Embryonic facial prominence (tissue), 1 donor: Measurements from ENCODE around the gene UBQLN4.
"Not testable (repeated sequence)": the region's sequence is repeated elsewhere in the genome, so short reads cannot be mapped to it uniquely, and the experiment has no call there.

Source experiments
- DNase-seq: peaks from one replicate; pipeline ENCODE4 v3.0.0-alpha.2; 2016; ENCODE audit errors: extremely low spot score

The UBQLN4 gene

DNA sequence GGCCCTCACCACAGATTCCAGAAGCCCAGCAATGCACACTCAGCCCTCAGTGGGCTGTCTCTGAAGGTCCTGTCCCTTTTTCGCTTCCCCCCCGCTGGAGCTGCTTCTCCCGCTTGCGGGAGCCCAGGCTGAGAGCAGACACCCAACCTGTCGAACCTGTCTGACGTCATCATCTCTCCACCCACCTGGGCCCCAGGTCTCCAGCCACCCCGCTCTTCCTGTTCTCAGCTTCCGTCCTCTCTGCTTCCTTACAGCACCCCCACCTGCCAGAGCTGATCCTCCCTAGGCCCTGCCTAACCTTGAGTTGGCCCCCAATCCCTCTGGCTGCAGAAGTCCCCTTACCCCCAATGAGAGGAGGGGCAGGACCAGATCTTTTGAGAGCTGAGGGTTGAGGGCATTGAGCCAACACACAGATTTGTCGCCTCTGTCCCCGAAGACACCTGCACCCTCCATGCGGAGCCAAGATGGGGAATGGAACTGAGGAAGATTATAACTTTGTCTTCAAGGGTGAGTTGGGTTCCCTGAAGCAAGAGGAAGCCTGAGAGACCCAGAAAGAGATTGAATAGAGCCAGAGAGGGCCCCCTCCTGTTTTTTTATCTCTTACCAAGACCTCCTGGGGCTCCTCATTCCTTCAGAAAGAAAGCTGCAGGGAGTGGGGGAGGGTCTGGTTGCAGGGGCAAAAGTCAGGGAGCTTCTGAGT lies 7.5 kb upstream of the UBQLN4 start, which contains the start of gene RAB25:
Gene RAB25 (plus strand): TSS at position 224 of the 700 bp plus-strand sequence. CDS start 241 bp downstream, at position 465.
- DNase-seq, result no peak

DNA sequence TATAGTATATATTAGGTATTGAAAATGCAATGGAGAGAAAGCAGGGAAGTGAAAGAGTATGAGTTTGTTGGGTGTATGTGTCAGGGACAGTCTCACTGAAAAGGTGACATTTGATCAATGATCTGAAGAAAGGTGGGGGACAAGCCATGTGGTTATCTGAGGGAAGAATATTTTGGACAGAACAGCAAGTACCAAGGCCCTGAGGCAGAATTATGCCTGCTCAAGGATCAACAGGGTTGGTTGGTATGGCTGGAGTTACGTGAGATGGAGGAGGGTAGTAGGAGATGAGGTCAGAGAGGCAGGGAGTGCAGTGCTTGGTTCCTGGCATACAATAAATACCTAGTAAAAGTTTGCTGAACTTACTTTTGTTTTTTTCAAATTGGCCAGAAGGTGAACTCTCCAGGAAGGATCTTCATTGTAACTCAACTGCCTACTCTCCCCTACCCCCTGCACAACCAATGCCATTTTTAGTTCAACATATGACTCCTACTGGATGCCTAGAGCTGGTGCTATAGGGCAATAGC lies 2.8 kb upstream of the UBQLN4 start:
- no peak for DNase-seq

GRCh38 chr1:156055281-156056048 lies 1.9 kb upstream of the UBQLN4 start:
- DNase-seq, result no peak

DNA sequence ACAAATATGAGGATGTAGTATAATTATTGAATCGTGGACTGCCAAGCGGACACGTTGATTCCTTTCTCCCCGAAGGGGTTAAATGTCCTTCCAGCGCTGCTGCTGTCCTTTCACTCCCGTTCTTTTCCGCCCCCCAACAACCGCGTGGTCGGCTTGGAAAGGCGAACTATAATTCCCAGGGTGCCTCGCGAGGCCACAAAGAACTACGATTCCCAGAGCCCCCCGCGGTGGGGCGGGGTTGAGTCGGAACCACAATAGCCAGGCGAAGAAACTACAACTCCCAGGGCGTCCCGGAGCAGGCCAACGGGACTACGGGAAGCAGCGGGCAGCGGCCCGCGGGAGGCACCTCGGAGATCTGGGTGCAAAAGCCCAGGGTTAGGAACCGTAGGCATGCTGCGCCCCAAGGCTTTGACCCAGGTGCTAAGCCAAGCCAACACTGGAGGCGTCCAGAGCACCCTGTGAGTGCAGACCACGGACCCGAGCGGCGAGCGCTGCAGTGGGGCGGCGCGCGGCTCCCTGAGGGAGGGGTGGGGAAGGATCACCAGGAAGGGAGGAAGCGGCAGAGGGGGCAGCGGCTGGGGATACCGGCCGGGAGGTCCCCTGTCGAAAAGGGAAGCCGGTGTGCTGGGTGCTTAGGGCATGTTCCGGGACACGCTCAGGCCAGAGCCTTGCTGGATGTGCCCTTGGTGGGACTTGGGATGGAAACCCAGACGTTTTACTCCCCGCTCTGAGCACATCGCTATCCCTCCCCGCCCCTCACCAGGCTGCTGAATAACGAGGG lies 1.1 kb upstream of the UBQLN4 start, which contains the start of gene LAMTOR2:
Gene LAMTOR2 (plus strand): TSS at position 283 of the 781 bp plus-strand sequence. CDS start 108 bp downstream, at position 391.
- peak; percentile 96 for DNase-seq

GRCh38 chr1:156052862-156053767 lies 483 bp downstream of the UBQLN4 start:
- DNase-seq, result peak; percentile 54

DNA sequence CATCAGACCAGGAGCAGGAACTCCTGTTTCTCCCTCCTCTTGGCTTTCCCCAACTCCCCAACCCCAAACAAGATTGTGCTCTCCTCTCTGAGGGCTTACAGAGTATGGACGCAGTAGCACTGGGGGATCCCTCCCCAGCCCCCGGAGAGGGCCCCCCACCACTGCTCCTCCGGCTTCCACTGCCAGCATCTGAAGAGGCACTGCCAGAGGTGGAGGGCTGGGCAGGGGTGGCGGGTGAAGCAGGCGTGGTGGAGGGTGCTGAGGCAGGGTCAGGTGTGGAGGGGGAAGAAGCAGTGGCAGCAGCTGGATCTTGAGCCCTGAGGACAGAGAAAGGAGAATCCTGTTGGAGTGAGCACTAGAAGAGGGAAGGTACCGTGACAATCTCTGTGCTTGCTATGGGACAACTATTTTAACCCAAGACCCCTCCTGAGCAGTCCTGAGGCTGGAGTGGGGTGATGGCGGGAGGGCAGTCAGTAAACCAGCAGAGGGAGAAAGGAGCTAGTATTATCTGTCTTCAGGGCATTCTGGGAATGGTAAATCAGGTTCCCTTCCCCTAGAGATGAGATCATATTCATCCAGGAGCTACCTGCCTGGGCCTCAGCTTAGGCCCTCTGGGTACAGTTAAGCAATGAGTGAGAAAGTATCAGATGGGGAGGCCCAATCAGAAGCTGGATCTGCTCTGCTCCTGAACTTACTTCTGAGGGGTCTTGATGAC lies 2.4 kb downstream of the UBQLN4 start:
- no peak for DNase-seq

GRCh38 chr1:156050376-156050775 lies 3.2 kb downstream of the UBQLN4 start:
- DNase-seq, result no peak

- DNase-seq, result no peak
Measured at GRCh38 chr1:156048663-156049258, 4.8 kb downstream of the UBQLN4 start.

- no peak for DNase-seq
Measured at GRCh38 chr1:156045076-156045475, 8.5 kb downstream of the UBQLN4 start.

- no peak for DNase-seq
Measured at GRCh38 chr1:156042828-156043227, 10.8 kb downstream of the UBQLN4 start.

DNA sequence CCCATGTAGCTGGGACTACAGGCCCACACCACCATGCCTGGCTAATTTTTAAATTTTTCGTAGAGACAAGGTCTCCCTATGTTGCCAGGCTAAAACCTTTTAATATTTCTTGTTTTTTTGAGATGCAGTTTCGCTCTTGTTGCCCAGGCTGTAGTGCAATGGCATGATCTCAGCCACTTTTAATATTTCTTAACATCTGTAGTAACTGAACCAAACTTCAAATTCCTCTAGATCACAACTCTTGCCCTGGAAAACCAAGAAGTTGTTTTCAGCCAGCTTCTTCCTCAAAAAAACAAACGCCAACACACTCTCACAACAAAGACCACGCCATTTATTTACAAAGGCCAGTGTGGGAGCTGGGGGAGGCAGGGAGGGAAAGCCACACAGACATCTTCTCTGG lies 18.6 kb downstream of the UBQLN4 start:
- DNase-seq, result not testable (repeated sequence)

GRCh38 chr1:156033011-156033410 lies 20.6 kb downstream of the UBQLN4 start:
- DNase-seq, result no peak

DNA sequence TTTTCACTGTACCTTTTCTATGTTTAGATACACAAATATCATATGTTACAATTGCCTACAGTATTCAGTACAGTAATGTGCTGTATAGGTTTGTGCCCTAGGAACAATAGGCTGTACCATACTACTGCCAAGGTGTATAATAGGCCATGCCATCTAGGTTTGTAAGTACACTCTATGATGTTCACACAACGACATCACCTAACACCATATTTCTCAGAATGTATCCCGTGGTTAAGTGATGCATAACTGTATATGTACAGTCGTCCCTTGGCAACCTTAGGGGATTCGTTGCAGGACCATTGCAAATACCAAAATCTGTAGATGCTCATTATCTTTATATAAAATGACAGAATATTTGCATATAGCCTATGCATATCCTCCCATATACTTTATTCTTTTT lies 27.0 kb downstream of the UBQLN4 start:
- no peak for DNase-seq

DNA sequence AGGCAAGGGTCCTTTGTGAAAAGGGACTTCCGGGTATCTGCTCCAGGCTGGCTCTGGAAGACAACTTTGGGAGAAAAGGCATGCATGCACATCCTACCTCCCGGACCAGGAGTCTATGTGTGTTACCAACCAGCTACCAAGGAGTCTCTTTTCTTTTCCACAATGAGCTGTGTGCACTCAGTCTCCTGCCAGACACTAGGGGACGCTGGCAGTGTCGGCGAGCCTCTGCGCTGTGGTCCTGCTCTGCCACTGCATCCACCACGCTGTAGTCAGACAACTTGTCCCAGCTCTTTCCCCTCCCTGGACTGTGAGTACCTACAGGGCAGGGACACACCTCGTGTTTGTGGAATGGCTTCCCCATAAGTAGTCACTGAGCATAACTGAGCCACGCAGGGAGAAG lies 27.7 kb downstream of the UBQLN4 start:
- DNase-seq, result no peak

DNA sequence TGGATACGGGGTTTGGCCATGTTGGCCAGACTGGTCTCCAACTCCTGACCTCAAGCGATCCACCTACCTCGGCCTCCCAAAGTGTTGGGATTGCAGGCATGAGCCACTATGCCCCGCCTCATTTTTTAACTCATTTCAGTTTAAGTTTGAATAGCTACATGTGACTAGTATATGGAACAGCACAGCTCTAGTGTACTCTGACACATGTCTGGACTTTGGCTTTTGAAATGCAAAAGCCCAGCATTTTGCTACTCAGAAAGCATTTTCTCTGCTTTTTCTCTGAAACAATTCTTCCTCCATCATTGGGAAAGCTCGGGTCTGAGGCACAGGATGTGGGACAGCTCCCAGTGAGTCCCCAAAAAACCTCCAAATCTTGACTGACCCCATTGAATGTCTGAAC lies 28.8 kb downstream of the UBQLN4 start:
- no peak for DNase-seq

- DNase-seq, result no peak
Measured at GRCh38 chr1:156021954-156022353, 31.6 kb downstream of the UBQLN4 start.

DNA sequence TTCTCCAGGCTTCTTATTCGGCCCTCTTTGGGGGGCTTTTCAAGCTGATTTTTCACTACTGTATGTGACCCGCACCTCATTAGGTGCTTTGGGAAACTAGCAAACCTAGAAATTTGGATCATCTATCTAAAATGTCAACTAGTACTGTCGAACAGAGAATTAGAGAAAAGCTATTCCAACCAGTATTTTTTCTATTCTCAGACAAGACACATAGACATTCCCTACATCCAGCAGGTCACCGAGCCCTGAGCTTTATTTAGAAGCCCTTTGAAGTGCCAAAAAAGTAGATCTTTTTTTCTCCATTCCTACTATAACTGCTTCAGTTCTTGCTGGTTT lies 32.5 kb downstream of the UBQLN4 start:
- no peak for DNase-seq

DNA sequence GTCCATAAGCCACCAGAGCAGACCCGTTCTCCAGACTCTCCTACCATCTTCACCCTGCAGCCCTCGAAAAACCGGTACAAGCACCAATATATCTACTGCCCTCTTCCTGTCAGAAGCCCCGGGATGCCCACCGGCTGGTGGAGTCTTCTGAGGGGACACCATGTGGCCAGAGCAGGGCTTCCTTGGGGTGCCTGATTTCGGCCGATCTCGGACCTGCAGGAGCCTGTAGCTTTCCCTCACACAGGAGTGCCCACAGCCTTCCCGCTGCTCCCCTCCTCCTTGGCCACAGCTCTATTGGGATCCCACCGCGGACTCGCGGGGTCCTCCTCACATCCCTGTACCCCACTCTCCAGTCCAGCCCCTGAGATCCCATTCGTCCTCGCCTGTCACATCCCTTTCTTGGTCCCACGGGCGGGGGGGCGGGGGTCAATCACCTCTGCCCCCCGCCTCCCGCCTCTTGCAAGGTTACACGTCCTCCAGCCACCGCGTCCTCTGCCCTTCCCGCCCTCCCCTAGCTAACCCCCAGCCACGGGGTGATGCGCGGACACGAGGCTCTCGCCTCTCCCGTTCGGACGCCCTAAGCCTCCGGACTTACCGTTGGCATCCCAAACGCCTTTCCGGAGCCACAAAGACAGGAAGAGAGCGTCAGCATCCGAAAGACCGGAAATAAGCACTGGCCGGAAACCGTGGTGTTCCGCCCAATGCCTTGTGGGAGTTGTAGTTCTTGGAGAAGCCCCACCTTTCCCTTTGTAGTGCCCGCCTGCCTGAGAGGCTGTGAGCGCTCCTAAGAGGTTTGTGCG lies 33.1 kb downstream of the UBQLN4 start, which contains the start of gene SSR2:
Gene SSR2 (minus strand): TSS at position 659 of the 800 bp plus-strand sequence. CDS start 784 bp downstream, outside the sequence.
- peak; percentile 90 for DNase-seq

DNA sequence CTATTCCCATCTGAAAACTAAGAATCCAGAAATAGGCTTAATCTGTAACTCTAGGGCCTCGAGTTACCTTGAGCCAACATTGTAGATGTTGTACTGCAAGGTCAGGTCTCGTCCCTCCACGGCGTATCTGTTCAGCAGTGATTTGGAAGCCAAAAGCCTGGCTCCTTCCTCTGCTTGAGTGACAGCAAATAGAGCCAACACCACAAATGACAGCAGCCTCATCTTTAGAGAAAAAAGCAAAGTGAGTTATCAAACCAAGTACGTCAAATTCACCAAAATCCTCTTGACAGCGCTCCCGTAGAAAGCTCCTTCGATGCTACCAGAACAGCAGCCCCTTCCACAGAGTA lies 33.7 kb downstream of the UBQLN4 start:
- DNase-seq, result no peak
